RWPE2 (cell line): ENCODE results near the gene WDR43.
A peak's percentile ranks its signal among the peaks of the same experiment; 100 is the strongest.

Experiments
- ATAC-seq: fragments of 200-7000 bp; cut with Tn5 transposase; 3 replicates; pipeline ENCODE4 v1.9.1; 2021; ENCODE audit warnings: low read depth
- DNase-seq: peaks from one replicate; pipeline ENCODE4 v3.0.0-alpha.2; 2020; ENCODE audit warnings: low spot score
- H3K27ac ChIP-seq: fragments of 450-650 bp; 2 replicates; pipeline ENCODE4 v1.5.1; 2017; ENCODE audit warnings: mild to moderate bottlenecking; ENCODE audit not compliant: poor library complexity, severe bottlenecking
- H3K27me3 ChIP-seq: fragments of 250-450 bp; sonication (Bioruptor Pico); 2 replicates; pipeline ENCODE4 v1.5.1; 2021; ENCODE audit warnings: mild to moderate bottlenecking, moderate library complexity; ENCODE audit not compliant: insufficient read depth, poor library complexity, severe bottlenecking
- H3K36me3 ChIP-seq: fragments of 250-450 bp; sonication (Bioruptor Pico); 2 replicates; pipeline ENCODE4 v1.5.1; 2020; ENCODE audit warnings: low read depth, mild to moderate bottlenecking, moderate library complexity
- H3K4me1 ChIP-seq: fragments of 250-450 bp; sonication (Bioruptor Pico); 2 replicates; pipeline ENCODE4 v1.5.1; 2021; ENCODE audit warnings: mild to moderate bottlenecking, moderate library complexity; ENCODE audit not compliant: insufficient read depth, poor library complexity, severe bottlenecking
- H3K4me3 ChIP-seq: fragments of 250-450 bp; sonication (Bioruptor Pico); 2 replicates; pipeline ENCODE4 v1.5.1; 2021; ENCODE audit warnings: mild to moderate bottlenecking, moderate library complexity; ENCODE audit not compliant: severe bottlenecking
- H3K9me3 ChIP-seq: fragments of 250-450 bp; sonication (Bioruptor Pico); 2 replicates; pipeline ENCODE4 v1.5.1; 2021; ENCODE audit warnings: mild to moderate bottlenecking, moderate library complexity; ENCODE audit not compliant: severe bottlenecking
- TF ChIP-seq, protein P1 (sequence below): fragments of 450-650 bp; IDR thresholded peaks from one replicate; pipeline ENCODE4 v1.5.1; 2017; ENCODE audit warnings: mild to moderate bottlenecking, moderate library complexity; ENCODE audit not compliant: poor library complexity, severe bottlenecking

Gene WDR43

DNA sequence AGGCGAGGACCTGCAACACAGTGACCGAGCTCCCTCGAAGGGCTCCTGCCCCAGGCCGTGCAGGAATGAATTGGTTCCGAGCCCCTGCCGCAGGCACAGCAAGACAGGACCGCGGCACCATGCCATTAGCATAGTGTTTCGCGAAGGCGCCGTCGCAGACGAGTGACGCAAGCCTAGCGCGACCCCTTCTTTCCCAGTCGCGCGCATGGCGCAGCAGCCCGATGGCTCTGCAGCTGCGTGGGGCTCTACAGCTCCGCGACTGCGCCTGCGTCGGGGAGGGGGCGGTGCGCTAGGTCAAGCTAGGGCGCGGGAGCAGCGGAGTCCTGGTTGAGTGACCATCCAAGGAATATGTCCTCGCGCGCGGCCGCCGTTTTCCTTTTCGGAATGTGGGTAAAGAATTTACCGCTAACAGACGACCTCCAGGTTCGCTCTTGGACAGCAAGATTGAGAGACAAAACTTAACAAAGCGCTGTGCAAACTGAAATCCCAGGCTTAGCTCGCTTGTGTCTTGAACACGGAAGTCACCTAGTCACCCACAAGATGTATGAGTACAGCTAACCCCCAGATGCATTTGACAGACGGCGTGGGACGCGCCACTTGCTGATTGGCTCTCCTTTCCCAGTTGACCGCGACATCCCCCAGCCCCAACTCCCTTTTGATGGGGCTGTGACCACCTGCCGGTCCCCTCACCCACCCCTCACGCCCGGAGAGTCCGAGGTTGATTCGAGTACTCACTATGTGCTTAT lies 24.1 kb upstream of the WDR43 start, which contains the start of gene TRMT61B:
Gene TRMT61B, minus strand, starts transcription at position 164 of the 746 bp plus-strand sequence. Its CDS starts 32 bp downstream, at position 132.
- peak within 1 kb of the TSS; percentile 81 for H3K4me3 ChIP-seq
- no peaks in the 10 kb centered on the region for H3K27me3 ChIP-seq
- TF ChIP-seq, protein P1, sequence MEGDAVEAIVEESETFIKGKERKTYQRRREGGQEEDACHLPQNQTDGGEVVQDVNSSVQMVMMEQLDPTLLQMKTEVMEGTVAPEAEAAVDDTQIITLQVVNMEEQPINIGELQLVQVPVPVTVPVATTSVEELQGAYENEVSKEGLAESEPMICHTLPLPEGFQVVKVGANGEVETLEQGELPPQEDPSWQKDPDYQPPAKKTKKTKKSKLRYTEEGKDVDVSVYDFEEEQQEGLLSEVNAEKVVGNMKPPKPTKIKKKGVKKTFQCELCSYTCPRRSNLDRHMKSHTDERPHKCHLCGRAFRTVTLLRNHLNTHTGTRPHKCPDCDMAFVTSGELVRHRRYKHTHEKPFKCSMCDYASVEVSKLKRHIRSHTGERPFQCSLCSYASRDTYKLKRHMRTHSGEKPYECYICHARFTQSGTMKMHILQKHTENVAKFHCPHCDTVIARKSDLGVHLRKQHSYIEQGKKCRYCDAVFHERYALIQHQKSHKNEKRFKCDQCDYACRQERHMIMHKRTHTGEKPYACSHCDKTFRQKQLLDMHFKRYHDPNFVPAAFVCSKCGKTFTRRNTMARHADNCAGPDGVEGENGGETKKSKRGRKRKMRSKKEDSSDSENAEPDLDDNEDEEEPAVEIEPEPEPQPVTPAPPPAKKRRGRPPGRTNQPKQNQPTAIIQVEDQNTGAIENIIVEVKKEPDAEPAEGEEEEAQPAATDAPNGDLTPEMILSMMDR = no peak
- DNase-seq (peak; percentile 91), ATAC-seq (peak; percentile 97)
- no peaks in the 10 kb centered on the region for H3K4me1 ChIP-seq
- no peaks in the 10 kb centered on the region for H3K9me3 ChIP-seq
- H3K36me3 ChIP-seq = peaks cover 26% of the 10 kb centered on the region
- peak within 1 kb of the TSS; percentile 3 for H3K27ac ChIP-seq

DNA sequence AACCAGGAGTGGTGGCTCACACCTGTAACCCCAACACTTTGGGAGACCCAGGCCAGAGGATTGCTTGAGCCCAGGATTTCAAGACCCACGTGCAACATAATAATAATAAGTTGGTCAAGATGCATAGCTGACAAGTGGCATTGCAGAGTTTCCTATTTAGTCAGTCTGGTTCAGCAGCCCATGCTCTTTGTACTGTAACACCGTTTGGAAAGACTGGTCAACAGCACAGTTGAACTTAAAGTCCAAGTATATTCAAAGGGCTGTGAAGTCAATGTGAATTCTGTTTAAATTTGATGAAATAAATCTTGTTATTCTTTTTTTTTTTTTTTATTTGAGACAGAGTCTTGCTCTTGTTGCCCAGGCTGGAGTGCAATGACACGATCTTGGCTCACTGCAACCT lies 22.8 kb upstream of the WDR43 start:
- no peak overlapping the region for H3K27ac ChIP-seq
- DNase-seq = no peak
- TF ChIP-seq, protein P1 = no peak
- ATAC-seq = no peak
- H3K36me3 ChIP-seq = peaks cover 18% of the 10 kb centered on the region
- H3K4me3 ChIP-seq = no peak overlapping the region
- H3K4me1 ChIP-seq = no peaks in the 10 kb centered on the region
- H3K27me3 ChIP-seq = no peaks in the 10 kb centered on the region
- H3K9me3 ChIP-seq = no peaks in the 10 kb centered on the region

DNA sequence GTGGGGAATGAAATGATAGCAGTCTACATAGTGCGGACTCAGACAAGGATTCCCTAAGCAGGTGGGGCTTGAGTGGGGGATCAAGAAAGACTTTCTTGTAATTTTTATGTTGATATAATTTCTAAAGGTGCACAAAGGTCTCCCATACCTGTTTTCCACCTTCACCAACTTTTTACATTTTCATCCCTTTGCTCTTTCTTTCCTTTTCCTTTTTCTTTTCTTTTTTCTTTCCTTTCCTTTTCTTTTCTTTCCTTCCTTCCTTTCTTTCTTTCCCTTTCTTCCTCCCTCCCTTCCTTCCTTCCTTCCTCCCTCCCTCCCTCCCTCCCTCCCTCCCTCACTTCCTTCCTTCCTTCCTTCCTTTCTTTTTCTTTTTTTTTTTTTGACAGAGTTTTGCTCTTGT lies 14.3 kb upstream of the WDR43 start:
- no peak for ATAC-seq
- TF ChIP-seq, protein P1 = no peak
- no peak overlapping the region for H3K27ac ChIP-seq
- H3K4me1 ChIP-seq = no peaks in the 10 kb centered on the region
- no peaks in the 10 kb centered on the region for H3K9me3 ChIP-seq
- no peaks in the 10 kb centered on the region for H3K27me3 ChIP-seq
- DNase-seq = no peak
- no peaks in the 10 kb centered on the region for H3K36me3 ChIP-seq
- no peak overlapping the region for H3K4me3 ChIP-seq

DNA sequence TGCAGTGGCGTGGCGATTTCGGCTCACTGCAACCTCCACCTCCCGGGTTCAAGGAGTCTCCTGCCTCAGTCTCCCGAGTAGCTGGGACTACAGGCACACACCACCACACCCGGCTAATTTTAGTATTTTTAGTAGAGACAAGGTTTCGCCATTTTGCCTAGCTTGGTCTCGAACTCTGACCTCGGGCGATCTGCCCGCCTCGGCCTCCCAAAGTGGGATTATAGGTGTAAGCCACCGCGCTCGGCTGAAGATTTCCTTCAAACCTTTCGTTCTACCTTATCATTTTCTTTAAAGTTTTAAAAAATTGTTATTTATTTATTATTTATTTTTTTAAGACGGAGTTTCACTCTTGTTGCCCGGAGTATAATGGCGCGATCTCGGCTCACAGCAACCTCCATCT lies 979 bp upstream of the WDR43 start:
- no peak overlapping the region for H3K27ac ChIP-seq
- H3K4me1 ChIP-seq = peaks cover 27% of the 10 kb centered on the region
- no peaks in the 10 kb centered on the region for H3K27me3 ChIP-seq
- no peaks in the 10 kb centered on the region for H3K9me3 ChIP-seq
- TF ChIP-seq, protein P1 = no peak
- DNase-seq (no peak), ATAC-seq (no peak)
- peaks cover 24% of the 10 kb centered on the region for H3K36me3 ChIP-seq
- no peak overlapping the region for H3K4me3 ChIP-seq
